ENCODE results near the gene LHX3. TPM values are rescaled to one million over a fixed set of nuclear protein-coding genes. Genes with fewer than 3 reads are reported as not detected.

Gene LHX3
- polyA plus RNA-seq, 1 donor from 2014 or later: not detected

DNA sequence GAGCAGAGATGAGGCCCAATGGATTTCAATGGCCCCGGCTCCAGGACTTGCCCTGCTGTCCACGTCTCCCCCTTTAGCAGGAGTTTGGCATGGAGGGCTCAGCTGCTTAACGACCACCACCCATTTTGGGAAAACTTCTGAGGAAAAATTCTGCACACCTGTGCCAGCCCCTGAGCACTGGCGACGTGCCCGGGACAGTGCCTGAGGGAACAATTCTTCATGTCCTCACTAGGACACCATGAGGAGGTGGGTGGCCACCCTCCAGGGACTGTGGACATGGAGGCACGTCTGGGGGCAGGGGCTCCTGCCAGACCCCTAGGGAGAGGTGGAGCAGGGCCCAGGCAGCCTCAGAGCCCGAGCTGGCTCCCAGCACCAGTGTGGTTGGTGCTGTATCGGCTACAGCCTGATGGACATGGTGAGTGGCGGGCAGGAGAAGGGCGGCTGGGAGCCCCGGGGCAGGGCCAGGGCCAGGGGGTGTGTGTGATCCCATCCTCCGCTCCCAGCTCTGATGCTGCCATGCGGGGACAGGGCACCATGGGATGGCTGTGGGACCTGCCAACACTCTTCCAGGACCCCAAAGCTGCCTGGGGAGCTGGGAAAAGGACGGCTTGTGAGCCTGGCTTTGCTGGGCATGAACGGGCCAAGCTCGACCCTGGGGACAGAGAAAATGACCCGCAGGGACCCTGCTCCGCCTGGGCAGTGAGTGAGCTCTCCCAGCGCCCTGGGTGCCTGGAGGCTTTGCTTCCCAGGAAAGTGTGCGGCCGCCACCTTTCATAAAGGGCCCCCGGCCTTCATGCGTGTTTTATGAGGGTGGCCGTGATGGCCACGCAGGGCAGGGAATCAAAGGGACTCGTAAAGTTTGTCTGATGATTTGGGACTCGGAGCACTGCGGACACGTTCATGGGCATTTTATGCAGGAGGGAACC is 44.3 kb upstream of the LHX3 start:
- Histone ChIP-seq H3F3A (ENCODE audit: insufficient read depth, low read length, poor library complexity, severe bottlenecking) (no peaks in the 10 kb centered on the region), H3K27me3 (ENCODE audit: insufficient read depth, low read depth, low read length) (no peaks in the 10 kb centered on the region), H3K9me3 (ENCODE audit: low read length) (no peaks in the 10 kb centered on the region), H2AFZ (ENCODE audit: low read depth, low read length) (no peak overlapping the region), H3K4me2 (ENCODE audit: low read length) (no peak overlapping the region), H3K9ac (ENCODE audit: low read length) (no peak overlapping the region), H3K4me3 (ENCODE audit: low read length) (no peak overlapping the region), H3K36me3 (ENCODE audit: insufficient read depth, low read length) (no peaks in the 10 kb centered on the region), H3K79me2 (replicated peaks; ENCODE audit: insufficient read depth, low read length) (peaks cover 7% of the 10 kb centered on the region), H4K20me1 (ENCODE audit: insufficient read depth) (no peaks in the 10 kb centered on the region), H3K27ac (ENCODE audit: low read length) (no peak overlapping the region), H3K9me2 (ENCODE audit: insufficient read depth, low read length) (no peaks in the 10 kb centered on the region)
- no peak for TF ChIP-seq EZH2 (IDR thresholded peaks at IDR 0.05; ENCODE audit: borderline replicate concordance, insufficient read depth, low read length, poor library complexity, severe bottlenecking)
- no peak for TF ChIP-seq TAF1 (IDR thresholded peaks at IDR 0.05; ENCODE audit: low read depth)
- no peak for TF ChIP-seq EP300 (conservative IDR thresholded peaks at IDR 0.05; ENCODE audit: poor library complexity, severe bottlenecking)
- TF ChIP-seq SMC3 (conservative IDR thresholded peaks at IDR 0.05; ENCODE audit: poor library complexity): no peak
- TF ChIP-seq, protein P1, sequence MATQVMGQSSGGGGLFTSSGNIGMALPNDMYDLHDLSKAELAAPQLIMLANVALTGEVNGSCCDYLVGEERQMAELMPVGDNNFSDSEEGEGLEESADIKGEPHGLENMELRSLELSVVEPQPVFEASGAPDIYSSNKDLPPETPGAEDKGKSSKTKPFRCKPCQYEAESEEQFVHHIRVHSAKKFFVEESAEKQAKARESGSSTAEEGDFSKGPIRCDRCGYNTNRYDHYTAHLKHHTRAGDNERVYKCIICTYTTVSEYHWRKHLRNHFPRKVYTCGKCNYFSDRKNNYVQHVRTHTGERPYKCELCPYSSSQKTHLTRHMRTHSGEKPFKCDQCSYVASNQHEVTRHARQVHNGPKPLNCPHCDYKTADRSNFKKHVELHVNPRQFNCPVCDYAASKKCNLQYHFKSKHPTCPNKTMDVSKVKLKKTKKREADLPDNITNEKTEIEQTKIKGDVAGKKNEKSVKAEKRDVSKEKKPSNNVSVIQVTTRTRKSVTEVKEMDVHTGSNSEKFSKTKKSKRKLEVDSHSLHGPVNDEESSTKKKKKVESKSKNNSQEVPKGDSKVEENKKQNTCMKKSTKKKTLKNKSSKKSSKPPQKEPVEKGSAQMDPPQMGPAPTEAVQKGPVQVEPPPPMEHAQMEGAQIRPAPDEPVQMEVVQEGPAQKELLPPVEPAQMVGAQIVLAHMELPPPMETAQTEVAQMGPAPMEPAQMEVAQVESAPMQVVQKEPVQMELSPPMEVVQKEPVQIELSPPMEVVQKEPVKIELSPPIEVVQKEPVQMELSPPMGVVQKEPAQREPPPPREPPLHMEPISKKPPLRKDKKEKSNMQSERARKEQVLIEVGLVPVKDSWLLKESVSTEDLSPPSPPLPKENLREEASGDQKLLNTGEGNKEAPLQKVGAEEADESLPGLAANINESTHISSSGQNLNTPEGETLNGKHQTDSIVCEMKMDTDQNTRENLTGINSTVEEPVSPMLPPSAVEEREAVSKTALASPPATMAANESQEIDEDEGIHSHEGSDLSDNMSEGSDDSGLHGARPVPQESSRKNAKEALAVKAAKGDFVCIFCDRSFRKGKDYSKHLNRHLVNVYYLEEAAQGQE (IDR thresholded peaks at IDR 0.05; ENCODE audit: borderline replicate concordance): no peak
- TF ChIP-seq RAD21 (conservative IDR thresholded peaks at IDR 0.05): no peak
- no peak for TF ChIP-seq MXI1 (conservative IDR thresholded peaks at IDR 0.05; ENCODE audit: poor library complexity, severe bottlenecking)
- TF ChIP-seq POLR2AphosphoS5 (IDR thresholded peaks at IDR 0.05): no peak
- no peak for TF ChIP-seq CTCF (IDR thresholded peaks at IDR 0.05; ENCODE audit: poor library complexity, severe bottlenecking)

DNA sequence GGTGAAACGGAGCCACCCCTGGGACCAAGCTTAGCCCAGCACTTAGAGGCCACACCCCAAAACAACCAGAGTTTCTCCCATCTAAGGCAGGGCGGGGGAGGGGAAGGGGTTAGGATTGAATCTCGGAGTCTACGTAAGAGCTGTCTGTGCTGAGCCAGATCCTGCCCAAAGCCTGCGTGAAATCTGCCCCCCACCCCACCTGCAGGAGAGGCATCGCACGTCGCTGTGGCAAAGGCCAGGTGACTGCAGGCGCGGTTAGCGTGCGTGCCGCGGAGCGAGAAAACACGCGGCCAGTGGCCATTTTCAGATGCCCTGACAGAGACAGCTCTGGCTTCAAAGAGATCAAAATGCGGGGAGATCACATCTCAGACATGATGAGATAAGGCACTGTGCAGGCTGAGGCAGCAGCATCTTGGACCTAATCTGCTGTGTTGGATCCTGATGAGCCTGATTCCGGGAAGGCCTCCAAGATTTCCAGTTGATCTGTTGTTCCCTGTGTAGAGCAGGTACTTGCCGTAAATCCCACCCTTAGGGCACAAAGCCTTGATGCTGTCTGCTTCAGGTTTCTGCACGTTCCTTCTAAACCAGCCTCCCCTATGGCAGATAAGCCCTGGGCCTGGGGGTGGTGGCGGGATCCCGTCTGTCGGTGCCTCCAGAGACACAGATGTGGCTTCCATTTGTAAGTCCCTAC is 43.2 kb upstream of the LHX3 start:
- Histone ChIP-seq H3K79me2 (replicated peaks; ENCODE audit: insufficient read depth, low read length) (peaks cover 13% of the 10 kb centered on the region), H3F3A (ENCODE audit: insufficient read depth, low read length, poor library complexity, severe bottlenecking) (no peaks in the 10 kb centered on the region), H4K20me1 (ENCODE audit: insufficient read depth) (no peaks in the 10 kb centered on the region), H2AFZ (ENCODE audit: low read depth, low read length) (no peak overlapping the region), H3K9me3 (ENCODE audit: low read length) (no peaks in the 10 kb centered on the region), H3K27me3 (ENCODE audit: insufficient read depth, low read depth, low read length) (no peaks in the 10 kb centered on the region), H3K9me2 (ENCODE audit: insufficient read depth, low read length) (no peaks in the 10 kb centered on the region), H3K27ac (ENCODE audit: low read length) (no peak overlapping the region), H3K4me3 (ENCODE audit: low read length) (no peak overlapping the region), H3K9ac (ENCODE audit: low read length) (no peak overlapping the region), H3K4me2 (ENCODE audit: low read length) (no peak overlapping the region), H3K36me3 (ENCODE audit: insufficient read depth, low read length) (no peaks in the 10 kb centered on the region)
- no peak for TF ChIP-seq MXI1 (conservative IDR thresholded peaks at IDR 0.05; ENCODE audit: poor library complexity, severe bottlenecking)
- no peak for TF ChIP-seq SMC3 (conservative IDR thresholded peaks at IDR 0.05; ENCODE audit: poor library complexity)
- TF ChIP-seq RAD21 (conservative IDR thresholded peaks at IDR 0.05): no peak
- TF ChIP-seq CTCF (IDR thresholded peaks at IDR 0.05; ENCODE audit: poor library complexity, severe bottlenecking): no peak
- no peak for TF ChIP-seq EZH2 (IDR thresholded peaks at IDR 0.05; ENCODE audit: borderline replicate concordance, insufficient read depth, low read length, poor library complexity, severe bottlenecking)
- TF ChIP-seq POLR2AphosphoS5 (IDR thresholded peaks at IDR 0.05): no peak
- TF ChIP-seq EP300 (conservative IDR thresholded peaks at IDR 0.05; ENCODE audit: poor library complexity, severe bottlenecking): no peak
- no peak for TF ChIP-seq TAF1 (IDR thresholded peaks at IDR 0.05; ENCODE audit: low read depth)
- TF ChIP-seq, protein P1 (IDR thresholded peaks at IDR 0.05; ENCODE audit: borderline replicate concordance): no peak
